OCI-LY7 (cell line): ENCODE results near the gene PLA2G15. TPM values are rescaled to one million over a fixed set of nuclear protein-coding genes. Genes with fewer than 3 reads are reported as not detected.

ENCODE experiments used
- BruUV-seq: library from RNA; stranded (reverse); fragments of 400-500 nt; replicated peaks from 2 replicates; lab custom pipeline; 2021; lab: Mats Ljungman, UMichigan
- CTCF ChIA-PET: fragments of 300-600 bp; sonication (Branson Sonifier 250); formaldehyde crosslinking; loops from one replicate; lab custom pipeline; 2022; ENCODE audit warnings: antibody characterized with exemption; ENCODE audit not compliant: unreplicated experiment; lab: Charles Lee
- POLR2A ChIA-PET: fragments of 300-600 bp; sonication (Branson Sonifier 250); formaldehyde crosslinking; loops from one replicate; lab custom pipeline; 2022; ENCODE audit warnings: antibody characterized with exemption; lab: Charles Lee
- DNase-seq: peaks from one replicate; pipeline ENCODE4 v3.0.0-alpha.2; 2015; ENCODE audit warnings: low spot score
- H2AFZ ChIP-seq: fragments of 200-600 bp; sonication (generic), shearing (Covaris generic); 2 replicates; pipeline ENCODE4 v1.6.1; 2014; ENCODE audit warnings: mild to moderate bottlenecking, antibody characterized with exemption, low read length, moderate library complexity
- H3K27ac ChIP-seq: fragments of 200-600 bp; sonication (generic); 2 replicates; pipeline ENCODE4 v1.5.1; 2014; ENCODE audit warnings: mixed run types, low read depth, mild to moderate bottlenecking, moderate library complexity, low read length, inconsistent platforms; ENCODE audit not compliant: poor library complexity, severe bottlenecking
- H3K36me3 ChIP-seq: fragments of 200-600 bp; sonication (generic); 2 replicates; pipeline ENCODE4 v1.6.1; 2014; ENCODE audit warnings: mild to moderate bottlenecking, antibody characterized with exemption, low read length, moderate library complexity, mixed read lengths; ENCODE audit not compliant: insufficient read depth
- H3K4me1 ChIP-seq: fragments of 200-600 bp; sonication (generic); 2 replicates; pipeline ENCODE4 v1.5.1; 2014; ENCODE audit warnings: mild to moderate bottlenecking, low read length; ENCODE audit not compliant: insufficient read depth, poor library complexity, severe bottlenecking
- H3K4me2 ChIP-seq: fragments of 200-600 bp; sonication (generic); 2 replicates; pipeline ENCODE4 v1.6.1; 2014; ENCODE audit warnings: mild to moderate bottlenecking, low read length
- H3K4me3 ChIP-seq: fragments of 200-600 bp; sonication (generic); 2 replicates; pipeline ENCODE4 v1.5.1; 2014; ENCODE audit warnings: mild to moderate bottlenecking, low read depth, low read length; ENCODE audit not compliant: poor library complexity, severe bottlenecking
- H3K79me2 ChIP-seq: fragments of 200-600 bp; sonication (generic); 2 replicates; pipeline ENCODE4 v1.6.1; 2016; ENCODE audit warnings: low read depth, mild to moderate bottlenecking, low read length, moderate library complexity, mixed read lengths; ENCODE audit not compliant: insufficient read depth
- H3K9me2 ChIP-seq: fragments of 200-600 bp; sonication (generic); 2 replicates; pipeline ENCODE4 v1.6.1; 2016; ENCODE audit warnings: mild to moderate bottlenecking, low read length, mixed read lengths; ENCODE audit not compliant: insufficient read depth
- H3K9me3 ChIP-seq: fragments of 200-600 bp; sonication (generic); 2 replicates; pipeline ENCODE4 v1.6.1; 2014; ENCODE audit warnings: mild to moderate bottlenecking, mixed run types, low read length, mixed read lengths
- H4K20me1 ChIP-seq: fragments of 200-600 bp; sonication (generic); 2 replicates; pipeline ENCODE4 v1.6.1; 2014; ENCODE audit warnings: mild to moderate bottlenecking, antibody characterized with exemption, low read length, moderate library complexity, mixed read lengths; ENCODE audit not compliant: insufficient read depth
- EZH2phosphoT487 ChIP-seq: fragments of 200-600 bp; sonication (generic); IDR thresholded peaks from 2 replicates; pipeline ENCODE4 v1.6.1; 2018; ENCODE audit warnings: low read depth, borderline replicate concordance, mild to moderate bottlenecking, mixed run types, antibody characterized with exemption, low read length, moderate library complexity, mixed read lengths
- intact Hi-C: fragments of 100-400 bp; cut with micrococcal nuclease; formaldehyde crosslinking; loops from one replicate; pipeline ENCODE4 v1.10.0; 2022; ENCODE audit not compliant: unreplicated experiment
- total RNA-seq, 2 experiments: library from RNA; depleted of rRNA in 1 of 2; stranded (reverse); fragments of >200 nt in 1 of 2; shearing (Covaris generic) in 1 of 2; gene quantifications; 2 replicates each; pipeline ENCODE4 v1.2.3, GENCODE V29; 2014 to 2022
- TF ChIP-seq, protein P1 (sequence below): fragments of 200-600 bp; sonication (generic); conservative IDR thresholded peaks from 2 replicates; pipeline ENCODE4 v1.5.1; 2014; ENCODE audit warnings: mild to moderate bottlenecking, antibody characterized with exemption, low read length, moderate library complexity, mixed read lengths

Gene PLA2G15
- total RNA-seq, 2 experiments from 2014 or later, result 27.5 to 46.2 TPM

DNA sequence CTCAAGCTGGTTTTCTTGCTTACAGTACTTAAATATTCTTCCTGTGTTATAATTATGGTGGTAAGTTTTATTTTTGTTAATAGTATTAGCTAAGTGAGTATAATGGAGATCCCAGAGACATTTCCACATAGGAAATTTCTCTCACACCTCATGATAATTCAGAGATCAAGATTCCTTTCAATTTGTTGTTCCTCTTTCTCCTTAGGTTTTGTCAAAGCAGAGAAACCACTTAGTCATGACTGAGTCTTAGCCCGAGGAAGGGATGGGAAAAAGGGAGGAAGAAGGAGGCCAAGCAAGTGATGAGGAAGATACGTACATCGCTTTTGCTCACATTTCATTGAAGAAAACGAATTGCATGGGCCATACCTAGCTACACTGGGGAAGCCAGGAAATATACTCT, 27.7 kb upstream of the PLA2G15 start:
- no peak for TF ChIP-seq EZH2phosphoT487
- TF ChIP-seq, protein P1, sequence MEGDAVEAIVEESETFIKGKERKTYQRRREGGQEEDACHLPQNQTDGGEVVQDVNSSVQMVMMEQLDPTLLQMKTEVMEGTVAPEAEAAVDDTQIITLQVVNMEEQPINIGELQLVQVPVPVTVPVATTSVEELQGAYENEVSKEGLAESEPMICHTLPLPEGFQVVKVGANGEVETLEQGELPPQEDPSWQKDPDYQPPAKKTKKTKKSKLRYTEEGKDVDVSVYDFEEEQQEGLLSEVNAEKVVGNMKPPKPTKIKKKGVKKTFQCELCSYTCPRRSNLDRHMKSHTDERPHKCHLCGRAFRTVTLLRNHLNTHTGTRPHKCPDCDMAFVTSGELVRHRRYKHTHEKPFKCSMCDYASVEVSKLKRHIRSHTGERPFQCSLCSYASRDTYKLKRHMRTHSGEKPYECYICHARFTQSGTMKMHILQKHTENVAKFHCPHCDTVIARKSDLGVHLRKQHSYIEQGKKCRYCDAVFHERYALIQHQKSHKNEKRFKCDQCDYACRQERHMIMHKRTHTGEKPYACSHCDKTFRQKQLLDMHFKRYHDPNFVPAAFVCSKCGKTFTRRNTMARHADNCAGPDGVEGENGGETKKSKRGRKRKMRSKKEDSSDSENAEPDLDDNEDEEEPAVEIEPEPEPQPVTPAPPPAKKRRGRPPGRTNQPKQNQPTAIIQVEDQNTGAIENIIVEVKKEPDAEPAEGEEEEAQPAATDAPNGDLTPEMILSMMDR, result no peak
- ChIA-PET CTCF (interaction anchor here (0.6 kb wide), 1 partner anchor 147 kb away, joined by 3 read pairs; no protein-coding TSS in a partner anchor), POLR2A (interaction anchor here (0.6 to 1.1 kb wide), 5 partner anchors 12 to 465 kb away, joined by 3 to 8 read pairs (median 4); no protein-coding TSS in a partner anchor)
- intact Hi-C loops, result no loop called here
- Histone ChIP-seq H3K9me3 (no peaks in the 10 kb centered on the region), H4K20me1 (no peaks in the 10 kb centered on the region), H3K36me3 (peaks cover 50% of the 10 kb centered on the region), H3K4me1 (peaks cover 19% of the 10 kb centered on the region), H3K9me2 (no peaks in the 10 kb centered on the region), H3K4me3 (no peak overlapping the region), H2AFZ (no peak overlapping the region), H3K79me2 (peaks cover 9% of the 10 kb centered on the region; the same call in 1 of the 2 replicates), H3K27ac (no peak overlapping the region), H3K4me2 (no peak overlapping the region)
- no peak for DNase-seq
- BruUV-seq, result no TSS peak

DNA sequence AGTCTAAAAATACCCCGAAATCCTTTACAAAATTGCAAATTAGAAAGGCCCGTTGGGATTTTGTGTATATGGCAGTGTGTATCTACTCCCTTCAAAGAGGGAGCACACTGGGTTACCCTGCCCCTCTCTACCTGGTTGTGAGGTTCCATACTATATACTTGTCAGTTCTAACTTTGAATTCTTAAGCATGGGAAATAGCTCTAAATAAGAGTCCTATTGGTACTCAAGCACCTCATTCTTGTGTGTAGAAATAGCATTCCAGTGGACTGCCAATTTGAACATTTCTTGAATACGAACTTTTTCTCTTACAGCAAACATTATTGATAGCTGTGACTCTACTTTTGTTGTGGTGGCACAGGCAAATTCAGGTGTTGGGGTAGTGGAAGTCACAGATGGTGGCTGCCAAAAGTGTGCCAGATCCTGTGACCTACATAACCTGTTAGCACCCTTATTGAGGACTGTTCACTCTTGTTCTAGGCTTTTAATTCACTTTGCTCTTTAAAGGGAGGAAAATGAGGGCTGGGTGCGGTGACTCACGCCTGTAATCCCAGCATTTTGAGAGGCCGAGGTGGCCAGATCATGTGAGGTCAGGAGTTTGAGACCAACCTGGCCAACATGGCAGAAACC, 25.3 kb upstream of the PLA2G15 start:
- Histone ChIP-seq H3K36me3 (peaks cover 51% of the 10 kb centered on the region), H3K79me2 (no peaks in the 10 kb centered on the region; the same call in 1 of the 2 replicates), H3K9me2 (no peaks in the 10 kb centered on the region), H3K27ac (no peak overlapping the region), H3K9me3 (no peaks in the 10 kb centered on the region), H2AFZ (no peak overlapping the region), H3K4me1 (peaks cover 8% of the 10 kb centered on the region), H4K20me1 (no peaks in the 10 kb centered on the region), H3K4me3 (no peak overlapping the region), H3K4me2 (no peak overlapping the region)
- TF ChIP-seq, protein P1, result no peak
- ChIA-PET POLR2A (interaction anchor here (0.6 to 0.7 kb wide), 2 partner anchors 15 to 27 kb away, joined by 3 read pairs; no protein-coding TSS in a partner anchor), CTCF (no interaction called here)
- no peak for DNase-seq
- intact Hi-C loops, result no loop called here
- no TSS peak for BruUV-seq

DNA sequence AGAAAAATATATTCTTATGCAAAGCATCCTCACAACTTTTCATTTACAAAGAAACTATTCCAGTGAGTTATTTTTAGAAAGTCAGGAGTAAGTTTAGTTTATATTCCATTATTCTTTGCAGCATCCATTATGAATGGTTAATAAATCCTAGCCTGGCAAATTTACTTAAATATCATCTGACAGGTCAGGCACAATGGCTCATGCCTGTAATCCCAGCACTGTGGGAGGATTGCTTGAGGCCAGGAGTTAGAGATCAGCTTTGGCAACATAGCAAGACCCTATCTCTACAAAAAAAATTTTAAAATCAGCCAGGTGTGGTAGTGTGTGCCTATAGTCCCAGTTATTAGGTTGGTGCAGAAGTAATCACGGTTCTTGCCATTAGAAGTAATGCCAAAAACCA, 22.1 kb upstream of the PLA2G15 start:
- Histone ChIP-seq H3K9me3 (no peaks in the 10 kb centered on the region), H3K79me2 (no peaks in the 10 kb centered on the region), H3K4me2 (no peak overlapping the region), H3K36me3 (peaks cover 39% of the 10 kb centered on the region; the same call in 1 of the 2 replicates), H4K20me1 (no peaks in the 10 kb centered on the region), H3K4me3 (no peak overlapping the region), H3K9me2 (no peaks in the 10 kb centered on the region), H2AFZ (no peak overlapping the region), H3K4me1 (peaks cover 28% of the 10 kb centered on the region), H3K27ac (no peak overlapping the region)
- intact Hi-C loops, result no loop called here
- no peak for DNase-seq
- ChIA-PET POLR2A (interaction anchor here (0.7 kb wide), 3 partner anchors 110 to 153 kb away, joined by 4 to 7 read pairs (median 6); no protein-coding TSS in a partner anchor), CTCF (no interaction called here)
- no TSS peak for BruUV-seq
- no peak for TF ChIP-seq EZH2phosphoT487
- TF ChIP-seq, protein P1, result no peak
